ENCODE data around the gene PDSS2.

GRCh38 chr6:107108201-107108890 is 351.0 kb downstream of the PDSS2 start:
- TF ChIP-seq CTCF (IDR thresholded peaks at IDR 0.05) (no peak), POLR2A (IDR thresholded peaks at IDR 0.05) (no peak)
